SK-N-SH (cell line): ENCODE measurements around the gene SETBP1. TPM values are rescaled to one million over a fixed set of nuclear protein-coding genes. Genes with fewer than 3 reads are reported as not detected.

Experiments used
- CTCF ChIA-PET: fragments of 300-600, 350-600 bp; formaldehyde crosslinking; extraction: SDS; loops from one replicate; lab custom pipeline; 2021; lab: Yijun Ruan, JAX
- POLR2A ChIA-PET: fragments of 350-600 bp; sonication (Branson Sonifier 250); formaldehyde crosslinking; extraction: SDS; loops from one replicate; lab custom pipeline; 2020; ENCODE audit warnings: antibody characterized with exemption, inconsistent platforms; lab: Yijun Ruan, JAX
- DNase-seq: peaks from one replicate; pipeline ENCODE4 v3.0.0; 2012
- H2AFZ ChIP-seq: fragments of 200-600 bp; sonication (generic); 2 replicates; pipeline ENCODE4 v1.8.1; 2016; ENCODE audit warnings: antibody characterized with exemption, mild to moderate bottlenecking, low read depth
- H3F3A ChIP-seq: fragments of 200-600 bp; sonication (generic); replicated peaks from 2 replicates; pipeline ENCODE3; 2016; ENCODE audit warnings: antibody characterized with exemption, mild to moderate bottlenecking; ENCODE audit not compliant: insufficient read depth
- H3K27ac ChIP-seq, 2 experiments: fragments of 200-500 bp in 1 of 2; fragments of 200-600 bp in 1 of 2; sonication (Bioruptor generic) in 1 of 2; sonication (generic), shearing (Covaris generic) in 1 of 2; 2 replicates each; pipeline versions ENCODE4 v1.5.1 to v1.6.1; 2014 to 2016; ENCODE audit warnings: low read depth in 2 of 2, inconsistent platforms in 1 of 2, low read length in 1 of 2, mild to moderate bottlenecking in 1 of 2, mixed read lengths in 1 of 2
- H3K27me3 ChIP-seq: fragments of 200-600 bp; sonication (generic), shearing (Covaris generic); 2 replicates; pipeline ENCODE4 v1.6.1; 2016; ENCODE audit warnings: mixed run types; ENCODE audit not compliant: insufficient read depth
- H3K36me3 ChIP-seq, 2 experiments: fragments of 200-500 bp in 1 of 2; fragments of 200-600 bp in 1 of 2; sonication (Bioruptor generic) in 1 of 2; sonication (generic) in 1 of 2; replicated peaks in 1 of 2; 2 replicates each; pipeline versions ENCODE3 to v1.5.1; 2014 to 2016; ENCODE audit warnings: low read length in 1 of 2, mild to moderate bottlenecking in 1 of 2; ENCODE audit not compliant: insufficient read depth in 2 of 2, control insufficient read depth in 1 of 2
- H3K4me1 ChIP-seq, 2 experiments: fragments of 200-500 bp in 1 of 2; fragments of 200-600 bp in 1 of 2; sonication (Bioruptor generic) in 1 of 2; sonication (generic), shearing (Covaris generic) in 1 of 2; 2 replicates each; pipeline versions ENCODE4 v1.5.1 to v1.6.1; 2014 to 2016; ENCODE audit warnings: low read depth in 1 of 2, low read length in 1 of 2, mixed run types in 1 of 2; ENCODE audit not compliant: insufficient read depth in 2 of 2, control insufficient read depth in 1 of 2
- H3K4me2 ChIP-seq: fragments of 200-600 bp; sonication (generic), shearing (Covaris generic); 2 replicates; pipeline ENCODE4 v1.6.1; 2017; ENCODE audit warnings: mixed run types
- H3K4me3 ChIP-seq, 2 experiments: fragments of 200-500 bp in 1 of 2; fragments of 200-600 bp in 1 of 2; sonication (Bioruptor generic) in 1 of 2; sonication (generic), shearing (Covaris generic) in 1 of 2; 2 replicates each; pipeline versions ENCODE4 v1.5.1 to v1.8.1; 2014 to 2016; ENCODE audit warnings: low read depth in 2 of 2, inconsistent platforms in 1 of 2, low read length in 1 of 2, mild to moderate bottlenecking in 1 of 2, mixed read lengths in 1 of 2, moderate library complexity in 1 of 2
- H3K79me2 ChIP-seq: fragments of 200-600 bp; sonication (generic); 2 replicates; pipeline ENCODE4 v1.8.1; 2017; ENCODE audit warnings: mild to moderate bottlenecking; ENCODE audit not compliant: insufficient read depth
- H3K9ac ChIP-seq: fragments of 200-600 bp; sonication (generic); 2 replicates; pipeline ENCODE4 v1.6.1; 2017; ENCODE audit warnings: mixed run types
- H3K9me2 ChIP-seq: fragments of 200-600 bp; sonication (generic); 2 replicates; pipeline ENCODE4 v1.6.1; 2017; ENCODE audit warnings: mixed run types
- H3K9me3 ChIP-seq: fragments of 200-600 bp; sonication (generic); 2 replicates; pipeline ENCODE4 v1.6.1; 2017; ENCODE audit warnings: mixed run types, mild to moderate bottlenecking, moderate library complexity
- H4K20me1 ChIP-seq: fragments of 200-600 bp; sonication (generic); 2 replicates; pipeline ENCODE4 v1.6.1; 2017; ENCODE audit warnings: mild to moderate bottlenecking, mixed run types; ENCODE audit not compliant: insufficient read depth
- ELF1 ChIP-seq: IDR thresholded peaks from 2 replicates; pipeline ENCODE4 v1.4.0; 2012
- GATA2 ChIP-seq: sonication (generic); formaldehyde crosslinking; IDR thresholded peaks from 2 replicates; pipeline ENCODE4 v1.5.0; 2020; ENCODE audit warnings: mild to moderate bottlenecking, missing genetic modification reagents
- MEF2A ChIP-seq: IDR thresholded peaks from 2 replicates; pipeline ENCODE4 v1.4.0; 2012; ENCODE audit warnings: low read depth, borderline replicate concordance
- NRF1 ChIP-seq: IDR thresholded peaks from 2 replicates; pipeline ENCODE4 v1.6.1; 2012; ENCODE audit warnings: low read depth, mild to moderate bottlenecking, low read length
- POLR2AphosphoS5 ChIP-seq: IDR thresholded peaks from 2 replicates; pipeline ENCODE4 v1.6.1; 2012; ENCODE audit warnings: low read depth, low read length
- RAD21 ChIP-seq: IDR thresholded peaks from 2 replicates; pipeline ENCODE4 v1.6.1; 2012; ENCODE audit warnings: mild to moderate bottlenecking, low read length
- RFX5 ChIP-seq: IDR thresholded peaks from 2 replicates; pipeline ENCODE4 v1.6.1; 2012; ENCODE audit warnings: mild to moderate bottlenecking, improper control_type of control experiment, low read length
- RXRA ChIP-seq: IDR thresholded peaks from 2 replicates; pipeline ENCODE4 v1.4.0; 2012; ENCODE audit warnings: low read depth, mild to moderate bottlenecking, borderline replicate concordance
- SIN3A ChIP-seq: IDR thresholded peaks from 2 replicates; pipeline ENCODE4 v1.6.1; 2012; ENCODE audit warnings: low read depth, mild to moderate bottlenecking, low read length, moderate library complexity, borderline replicate concordance
- SMC3 ChIP-seq: IDR thresholded peaks from 2 replicates; pipeline ENCODE4 v1.6.1; 2012; ENCODE audit warnings: low read depth, low read length, improper control_type of control experiment
- TEAD4 ChIP-seq: IDR thresholded peaks from 2 replicates; pipeline ENCODE4 v1.4.0; 2012; ENCODE audit warnings: mild to moderate bottlenecking, borderline replicate concordance; ENCODE audit not compliant: insufficient read depth
- WGBS: methylation state at CpG from one replicate; pipeline ENCODE4 v1.1.6; 2017; ENCODE audit warnings: low lambda C conversion rate; 5-methylcytosine and 5-hydroxymethylcytosine counted together
- polyA plus RNA-seq, 3 experiments: library from polyadenylated mRNA; depleted of rRNA; stranded (reverse); fragments of >200 nt; gene quantifications; 2 replicates each; pipeline ENCODE4 v1.2.3, GENCODE V29; 2012
- TF ChIP-seq, protein P1 (sequence below): fragments of 200-600 bp; sonication (generic); IDR thresholded peaks from 2 replicates; pipeline ENCODE4 v1.6.1; 2017; ENCODE audit warnings: antibody characterized with exemption, mild to moderate bottlenecking, moderate library complexity
- TF ChIP-seq, protein P2 (sequence below): IDR thresholded peaks from 2 replicates; pipeline ENCODE4 v1.4.0; 2012; ENCODE audit warnings: low read depth, borderline replicate concordance
- TF ChIP-seq, protein P3 (sequence below): IDR thresholded peaks from 2 replicates; pipeline ENCODE4; 2012
- TF ChIP-seq, protein P4 (sequence below): fragments of 150-350 bp; IDR thresholded peaks from 2 replicates; pipeline ENCODE4 v1.6.1; 2016; ENCODE audit warnings: mild to moderate bottlenecking, low read depth, low read length

Gene SETBP1
- polyA plus RNA-seq, 1 of the 3 experiments (the other 2 are of a cell fraction) = 3.0 TPM

DNA sequence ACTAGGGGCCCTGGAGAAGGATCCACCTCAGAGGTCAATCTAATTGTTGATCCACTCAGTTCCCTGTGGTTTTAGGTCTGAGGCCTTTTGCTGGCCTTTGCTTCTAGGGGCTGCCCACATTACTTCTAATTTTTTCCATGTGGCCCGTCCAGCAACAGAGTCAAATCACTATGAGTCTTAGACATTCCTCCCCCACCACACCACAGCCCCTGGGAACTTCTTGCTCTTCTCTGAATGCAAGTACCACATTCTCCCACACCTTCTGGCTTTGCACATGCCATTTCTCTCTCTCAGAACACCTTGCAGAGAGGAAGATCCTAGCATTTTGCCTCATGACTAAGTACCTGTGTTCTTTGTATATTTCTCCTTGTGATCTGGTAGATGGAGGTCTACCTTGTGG, 286.9 kb downstream of the SETBP1 start:
- Histone ChIP-seq H3K4me2 (no peak overlapping the region), H2AFZ (no peak overlapping the region), H3K9me3 (no peaks in the 10 kb centered on the region), H3K4me1 (no peaks in the 10 kb centered on the region; a peak in 1 of 4 replicates), H3K9ac (no peak overlapping the region), H3K9me2 (no peaks in the 10 kb centered on the region), H3K4me3 (no peak overlapping the region), H3F3A (no peaks in the 10 kb centered on the region), H4K20me1 (no peaks in the 10 kb centered on the region), H3K36me3 (no peaks in the 10 kb centered on the region), H3K79me2 (no peaks in the 10 kb centered on the region), H3K27ac (no peak overlapping the region), H3K27me3 (no peaks in the 10 kb centered on the region)
- DNase-seq = no peak
- 88% methylated on average over 1 of the region's 1 CpG for WGBS
- TF ChIP-seq, protein P1, sequence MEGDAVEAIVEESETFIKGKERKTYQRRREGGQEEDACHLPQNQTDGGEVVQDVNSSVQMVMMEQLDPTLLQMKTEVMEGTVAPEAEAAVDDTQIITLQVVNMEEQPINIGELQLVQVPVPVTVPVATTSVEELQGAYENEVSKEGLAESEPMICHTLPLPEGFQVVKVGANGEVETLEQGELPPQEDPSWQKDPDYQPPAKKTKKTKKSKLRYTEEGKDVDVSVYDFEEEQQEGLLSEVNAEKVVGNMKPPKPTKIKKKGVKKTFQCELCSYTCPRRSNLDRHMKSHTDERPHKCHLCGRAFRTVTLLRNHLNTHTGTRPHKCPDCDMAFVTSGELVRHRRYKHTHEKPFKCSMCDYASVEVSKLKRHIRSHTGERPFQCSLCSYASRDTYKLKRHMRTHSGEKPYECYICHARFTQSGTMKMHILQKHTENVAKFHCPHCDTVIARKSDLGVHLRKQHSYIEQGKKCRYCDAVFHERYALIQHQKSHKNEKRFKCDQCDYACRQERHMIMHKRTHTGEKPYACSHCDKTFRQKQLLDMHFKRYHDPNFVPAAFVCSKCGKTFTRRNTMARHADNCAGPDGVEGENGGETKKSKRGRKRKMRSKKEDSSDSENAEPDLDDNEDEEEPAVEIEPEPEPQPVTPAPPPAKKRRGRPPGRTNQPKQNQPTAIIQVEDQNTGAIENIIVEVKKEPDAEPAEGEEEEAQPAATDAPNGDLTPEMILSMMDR = no peak
- TF ChIP-seq, protein P2, sequence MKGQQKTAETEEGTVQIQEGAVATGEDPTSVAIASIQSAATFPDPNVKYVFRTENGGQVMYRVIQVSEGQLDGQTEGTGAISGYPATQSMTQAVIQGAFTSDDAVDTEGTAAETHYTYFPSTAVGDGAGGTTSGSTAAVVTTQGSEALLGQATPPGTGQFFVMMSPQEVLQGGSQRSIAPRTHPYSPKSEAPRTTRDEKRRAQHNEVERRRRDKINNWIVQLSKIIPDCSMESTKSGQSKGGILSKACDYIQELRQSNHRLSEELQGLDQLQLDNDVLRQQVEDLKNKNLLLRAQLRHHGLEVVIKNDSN = no peak
- TF ChIP-seq NRF1 = no peak
- TF ChIP-seq POLR2AphosphoS5 = no peak
- TF ChIP-seq SIN3A = no peak
- TF ChIP-seq ELF1 = no peak
- no peak for TF ChIP-seq RXRA
- TF ChIP-seq RFX5 = no peak
- TF ChIP-seq TEAD4 = no peak
- TF ChIP-seq SMC3 = no peak
- ChIA-PET POLR2A (no interaction called here), CTCF (no interaction called here)

DNA sequence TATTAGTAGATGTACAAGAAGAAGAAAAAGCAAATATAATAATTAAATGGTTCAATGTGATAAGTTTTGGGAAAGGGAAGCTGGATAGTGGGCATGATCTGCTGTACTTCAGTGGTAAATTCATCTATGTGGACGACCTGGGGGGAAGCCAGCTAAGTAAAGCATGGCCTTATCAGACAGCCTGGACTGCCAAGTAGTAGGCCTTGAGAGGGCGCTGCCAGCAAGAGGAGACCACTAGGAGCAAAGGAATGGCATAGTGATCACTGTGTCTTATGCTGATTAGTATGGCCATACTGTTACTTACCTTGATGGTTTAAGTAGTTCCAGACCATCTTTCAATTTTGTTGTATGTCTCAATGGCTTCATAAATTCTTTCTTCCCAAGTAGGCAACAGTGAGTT, 287.6 kb downstream of the SETBP1 start:
- TF ChIP-seq, protein P3, sequence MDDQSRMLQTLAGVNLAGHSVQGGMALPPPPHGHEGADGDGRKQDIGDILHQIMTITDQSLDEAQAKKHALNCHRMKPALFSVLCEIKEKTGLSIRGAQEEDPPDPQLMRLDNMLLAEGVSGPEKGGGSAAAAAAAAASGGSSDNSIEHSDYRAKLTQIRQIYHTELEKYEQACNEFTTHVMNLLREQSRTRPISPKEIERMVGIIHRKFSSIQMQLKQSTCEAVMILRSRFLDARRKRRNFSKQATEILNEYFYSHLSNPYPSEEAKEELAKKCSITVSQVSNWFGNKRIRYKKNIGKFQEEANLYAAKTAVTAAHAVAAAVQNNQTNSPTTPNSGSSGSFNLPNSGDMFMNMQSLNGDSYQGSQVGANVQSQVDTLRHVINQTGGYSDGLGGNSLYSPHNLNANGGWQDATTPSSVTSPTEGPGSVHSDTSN = no peak
- TF ChIP-seq MEF2A = no peak
- TF ChIP-seq, protein P1 = peak; percentile 18
- TF ChIP-seq, protein P4, sequence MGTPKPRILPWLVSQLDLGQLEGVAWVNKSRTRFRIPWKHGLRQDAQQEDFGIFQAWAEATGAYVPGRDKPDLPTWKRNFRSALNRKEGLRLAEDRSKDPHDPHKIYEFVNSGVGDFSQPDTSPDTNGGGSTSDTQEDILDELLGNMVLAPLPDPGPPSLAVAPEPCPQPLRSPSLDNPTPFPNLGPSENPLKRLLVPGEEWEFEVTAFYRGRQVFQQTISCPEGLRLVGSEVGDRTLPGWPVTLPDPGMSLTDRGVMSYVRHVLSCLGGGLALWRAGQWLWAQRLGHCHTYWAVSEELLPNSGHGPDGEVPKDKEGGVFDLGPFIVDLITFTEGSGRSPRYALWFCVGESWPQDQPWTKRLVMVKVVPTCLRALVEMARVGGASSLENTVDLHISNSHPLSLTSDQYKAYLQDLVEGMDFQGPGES = no peak
- TF ChIP-seq GATA2 (CRISPR knock-in tag) = no peak
- 0 out of 2 replicates have a peak, but pooled peaks have one; percentile 10 for TF ChIP-seq RAD21
- no peaks in the 10 kb centered on the region for H3K9me2 ChIP-seq
- 88% methylated on average over 2 of the region's 2 CpGs for WGBS
- no peaks in the 10 kb centered on the region for H3K36me3 ChIP-seq
- no peaks in the 10 kb centered on the region for H4K20me1 ChIP-seq
- H3K79me2 ChIP-seq = no peaks in the 10 kb centered on the region
- ChIA-PET CTCF (no interaction called here), POLR2A (no interaction called here)
- no peaks in the 10 kb centered on the region for H3K27me3 ChIP-seq
- no peaks in the 10 kb centered on the region; a peak in 1 of 4 replicates for H3K4me1 ChIP-seq
- H3K4me3 ChIP-seq = no peak overlapping the region
- H3K9me3 ChIP-seq = no peaks in the 10 kb centered on the region
- no peak overlapping the region for H2AFZ ChIP-seq
- no peak overlapping the region for H3K27ac ChIP-seq
- no peak overlapping the region for H3K4me2 ChIP-seq
- no peak overlapping the region for H3K9ac ChIP-seq
- DNase-seq = no peak
- no peaks in the 10 kb centered on the region for H3F3A ChIP-seq
